GM12873 (cell line): Measurements from ENCODE around the gene ADTRP.

Source experiments
- TF ChIP-seq, protein P1 (sequence below): IDR thresholded peaks from 2 replicates; pipeline ENCODE4 v1.5.1; 2012; ENCODE audit warnings: low read depth, mild to moderate bottlenecking, moderate library complexity, low read length, control low read depth; ENCODE audit not compliant: insufficient read depth; ENCODE audit errors: missing control alignments

The ADTRP gene

DNA sequence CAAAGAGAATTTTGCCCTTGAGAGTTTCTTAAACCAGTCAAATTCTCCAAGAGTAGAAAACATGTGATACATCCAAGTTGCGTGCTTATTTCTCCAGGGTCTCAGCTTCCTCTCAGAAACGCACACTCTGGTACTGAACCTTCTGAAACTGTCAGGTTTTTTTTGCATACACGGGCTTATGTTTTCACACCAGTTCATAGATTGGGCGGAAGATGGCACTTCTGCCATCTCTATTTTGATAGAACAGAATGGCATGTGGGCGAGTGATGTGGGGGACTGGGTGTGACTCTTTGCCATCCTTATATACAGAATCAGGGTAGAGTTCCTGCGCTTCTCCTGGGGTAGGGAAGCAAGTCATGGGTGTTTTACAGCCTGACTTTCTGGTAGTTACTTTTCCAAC, 56.4 kb downstream of the ADTRP start:
- TF ChIP-seq, protein P1, sequence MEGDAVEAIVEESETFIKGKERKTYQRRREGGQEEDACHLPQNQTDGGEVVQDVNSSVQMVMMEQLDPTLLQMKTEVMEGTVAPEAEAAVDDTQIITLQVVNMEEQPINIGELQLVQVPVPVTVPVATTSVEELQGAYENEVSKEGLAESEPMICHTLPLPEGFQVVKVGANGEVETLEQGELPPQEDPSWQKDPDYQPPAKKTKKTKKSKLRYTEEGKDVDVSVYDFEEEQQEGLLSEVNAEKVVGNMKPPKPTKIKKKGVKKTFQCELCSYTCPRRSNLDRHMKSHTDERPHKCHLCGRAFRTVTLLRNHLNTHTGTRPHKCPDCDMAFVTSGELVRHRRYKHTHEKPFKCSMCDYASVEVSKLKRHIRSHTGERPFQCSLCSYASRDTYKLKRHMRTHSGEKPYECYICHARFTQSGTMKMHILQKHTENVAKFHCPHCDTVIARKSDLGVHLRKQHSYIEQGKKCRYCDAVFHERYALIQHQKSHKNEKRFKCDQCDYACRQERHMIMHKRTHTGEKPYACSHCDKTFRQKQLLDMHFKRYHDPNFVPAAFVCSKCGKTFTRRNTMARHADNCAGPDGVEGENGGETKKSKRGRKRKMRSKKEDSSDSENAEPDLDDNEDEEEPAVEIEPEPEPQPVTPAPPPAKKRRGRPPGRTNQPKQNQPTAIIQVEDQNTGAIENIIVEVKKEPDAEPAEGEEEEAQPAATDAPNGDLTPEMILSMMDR = no peak

- TF ChIP-seq, protein P1 = no peak
These were observed 60.1 kb downstream of the ADTRP start for GRCh38 chr6:11718463-11718862.

GRCh38 chr6:11718031-11718430, 60.6 kb downstream of the ADTRP start:
- TF ChIP-seq, protein P1 = no peak

DNA sequence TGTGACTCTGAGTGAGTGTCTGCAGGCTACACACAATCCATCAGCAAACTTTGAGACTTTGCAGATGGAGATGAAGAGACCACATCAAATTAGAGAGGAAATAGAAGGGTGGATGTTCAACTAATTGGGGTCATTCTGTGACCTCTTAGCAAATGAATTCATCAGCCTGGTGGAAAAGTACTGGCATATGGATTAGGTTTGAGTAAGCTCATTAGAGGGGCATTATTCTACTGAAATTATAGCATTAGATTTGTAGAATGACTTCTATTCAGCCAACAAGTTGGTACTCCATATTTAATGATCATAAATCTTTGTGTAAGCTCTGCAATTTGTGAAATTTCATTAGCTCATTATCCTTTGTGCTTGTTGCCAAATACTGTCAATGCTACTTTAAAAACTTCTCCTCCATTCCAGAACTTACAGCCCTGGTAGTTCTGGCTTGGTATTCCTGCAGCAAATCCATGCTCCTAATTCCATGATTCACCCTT, 63.8 kb downstream of the ADTRP start:
- TF ChIP-seq, protein P1 = no peak

- TF ChIP-seq, protein P1 = no peak
These were observed 64.3 kb downstream of the ADTRP start for GRCh38 chr6:11714116-11714797.

GRCh38 chr6:11712760-11713159, 65.8 kb downstream of the ADTRP start:
- TF ChIP-seq, protein P1 = no peak

GRCh38 chr6:11711984-11712711, 66.5 kb downstream of the ADTRP start:
- TF ChIP-seq, protein P1 = no peak
